EH (cell line): ENCODE data around the gene TM9SF2.

Source experiments
- DNase-seq: peaks from one replicate; pipeline ENCODE4 v3.0.0-alpha.2; 2015; ENCODE audit warnings: low read depth

TM9SF2 gene

DNA sequence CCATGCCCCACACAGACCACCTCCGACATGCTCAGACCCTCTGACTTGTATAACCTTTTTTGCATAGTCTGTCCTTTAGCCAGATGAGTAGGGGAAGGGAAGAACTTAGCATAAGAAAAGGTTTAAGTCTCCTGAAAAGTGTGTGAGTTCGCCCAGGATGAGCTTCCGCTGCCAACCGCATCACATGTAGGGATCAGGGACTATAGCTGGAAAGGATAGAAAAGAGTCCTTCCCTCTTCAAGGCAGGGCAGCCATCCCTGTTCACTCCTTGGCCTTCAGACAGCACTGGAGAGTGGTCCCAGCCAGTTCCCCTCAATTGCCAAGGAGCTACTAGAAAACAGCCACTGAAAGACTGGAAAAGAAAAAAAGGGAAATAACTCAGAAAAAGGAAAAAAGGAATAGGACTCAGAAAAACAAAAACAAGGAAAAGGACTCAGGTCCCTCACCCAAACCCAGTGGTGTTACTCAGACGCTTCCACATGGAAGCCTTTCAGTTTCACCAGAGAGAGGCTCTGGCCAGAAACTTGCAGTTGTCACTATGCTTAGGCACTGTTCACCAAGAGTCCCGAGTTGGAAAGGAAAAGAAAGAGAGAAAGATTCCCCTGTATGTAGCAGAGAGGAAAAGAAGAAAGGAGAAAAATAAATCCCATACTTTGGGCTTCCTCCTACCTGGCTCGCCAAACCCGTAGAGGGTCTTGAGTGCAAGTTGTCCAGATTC, 5.6 kb upstream of the TM9SF2 start:
- peak; percentile 6 for DNase-seq

DNA sequence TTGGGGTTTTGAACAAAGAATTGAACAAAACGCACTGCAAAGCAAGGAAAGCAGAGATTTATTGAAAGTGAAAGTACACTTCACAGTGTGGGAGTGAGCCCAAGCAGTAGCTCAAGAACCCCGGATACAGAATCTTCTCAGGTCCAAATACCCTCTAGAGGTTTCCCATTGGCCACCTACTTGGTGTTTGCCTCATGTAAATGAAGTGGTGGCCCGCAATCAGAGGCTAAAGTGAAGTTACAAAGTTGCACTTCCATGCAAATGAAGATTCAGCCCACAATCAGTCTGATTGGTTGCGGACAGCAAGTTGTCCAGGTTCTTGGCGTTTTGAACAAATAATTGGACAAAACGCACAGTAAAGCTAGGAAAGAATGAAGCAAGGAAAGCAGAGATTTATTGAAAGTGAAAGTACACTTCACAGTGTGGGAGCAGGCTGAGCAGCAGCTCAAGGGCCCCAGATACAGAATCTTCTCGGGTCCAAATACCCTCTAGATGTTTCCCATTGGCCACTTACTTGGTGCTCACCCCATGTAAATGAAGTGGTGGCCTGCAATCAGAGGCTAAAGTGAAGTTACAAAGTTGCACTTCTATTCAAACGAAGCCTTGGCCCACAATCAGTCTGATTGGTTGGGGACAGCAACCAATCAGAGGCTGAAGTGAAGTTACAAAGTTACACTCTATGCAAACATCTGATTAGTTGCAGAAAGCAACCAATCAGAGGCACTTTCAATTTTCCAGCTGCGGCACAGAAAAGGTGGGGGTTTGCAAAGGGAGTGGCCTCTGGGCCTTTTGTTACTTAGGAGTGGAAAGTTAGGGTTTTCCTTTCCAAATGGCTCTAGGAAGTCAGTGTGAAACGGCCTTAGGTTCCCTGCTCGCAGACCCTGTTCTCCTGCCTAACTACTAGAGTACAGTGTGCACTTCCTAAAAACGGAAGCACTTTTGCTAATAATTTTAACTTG, 4.8 kb upstream of the TM9SF2 start:
- DNase-seq = peak; percentile 55

DNA sequence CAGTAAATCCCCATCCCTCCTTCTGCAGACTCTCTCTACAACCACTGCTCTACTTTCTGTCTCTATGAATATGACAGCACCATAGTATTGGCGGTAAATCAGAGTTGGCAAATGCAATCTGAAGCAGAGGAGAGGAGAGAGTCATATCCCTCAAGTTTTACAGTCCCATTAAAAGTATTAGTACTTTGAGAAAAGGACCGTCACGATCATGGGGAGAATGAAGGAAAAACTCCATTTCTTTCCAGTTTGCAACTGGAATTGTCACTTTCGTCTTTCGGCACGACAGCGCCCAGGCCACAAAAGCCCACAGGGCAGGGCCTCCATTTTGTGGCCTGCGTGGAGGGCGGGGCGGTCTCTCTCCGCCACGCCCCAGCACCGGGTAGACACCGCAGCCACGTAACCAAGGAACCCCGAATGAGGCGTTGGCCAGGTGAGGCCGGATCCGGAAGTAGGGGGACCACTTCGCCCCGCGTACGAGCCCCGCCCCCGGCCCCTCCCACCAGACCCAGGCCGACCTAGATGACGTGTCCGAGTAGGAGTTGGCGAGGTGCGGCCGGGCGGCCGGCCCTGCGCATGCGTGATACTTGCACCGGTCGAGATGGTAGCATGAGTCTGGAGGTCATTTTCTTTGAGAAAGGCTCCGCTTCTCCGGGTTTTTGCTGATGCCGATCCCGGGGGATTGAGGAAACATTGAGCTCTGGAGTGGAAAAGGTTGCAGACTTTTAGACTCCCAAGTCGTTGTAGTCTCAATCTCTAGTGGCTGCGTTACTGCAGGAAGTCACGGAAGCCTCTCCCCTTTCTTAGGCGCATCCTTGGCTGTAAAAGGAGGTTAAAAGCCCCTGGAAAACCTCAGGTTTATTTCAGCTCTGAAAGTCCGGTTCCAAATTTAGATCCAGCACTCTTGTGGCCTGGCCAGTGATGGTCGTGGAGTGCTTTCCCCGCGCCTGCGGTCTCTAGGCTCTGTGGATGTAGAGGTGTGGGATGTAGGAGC, 2.8 kb upstream of the TM9SF2 start:
- DNase-seq = peak; percentile 96

DNA sequence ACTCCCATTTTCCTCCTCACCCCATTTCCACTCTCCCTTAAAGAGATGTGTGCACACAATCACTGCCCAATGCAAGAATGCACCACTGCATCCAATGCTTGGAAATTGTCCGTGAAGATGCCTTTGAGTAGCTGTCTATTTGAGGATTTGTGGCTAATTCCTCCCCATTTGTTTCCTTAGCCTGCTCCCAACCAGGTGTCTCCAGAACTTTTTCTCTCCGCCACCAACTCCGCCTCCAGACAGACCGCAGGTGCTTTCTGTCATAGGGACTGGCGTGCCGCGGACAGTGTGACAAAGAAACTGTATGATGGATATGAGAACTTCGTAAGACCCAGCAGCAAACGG, 461 bp upstream of the TM9SF2 start:
- DNase-seq = no peak

DNA sequence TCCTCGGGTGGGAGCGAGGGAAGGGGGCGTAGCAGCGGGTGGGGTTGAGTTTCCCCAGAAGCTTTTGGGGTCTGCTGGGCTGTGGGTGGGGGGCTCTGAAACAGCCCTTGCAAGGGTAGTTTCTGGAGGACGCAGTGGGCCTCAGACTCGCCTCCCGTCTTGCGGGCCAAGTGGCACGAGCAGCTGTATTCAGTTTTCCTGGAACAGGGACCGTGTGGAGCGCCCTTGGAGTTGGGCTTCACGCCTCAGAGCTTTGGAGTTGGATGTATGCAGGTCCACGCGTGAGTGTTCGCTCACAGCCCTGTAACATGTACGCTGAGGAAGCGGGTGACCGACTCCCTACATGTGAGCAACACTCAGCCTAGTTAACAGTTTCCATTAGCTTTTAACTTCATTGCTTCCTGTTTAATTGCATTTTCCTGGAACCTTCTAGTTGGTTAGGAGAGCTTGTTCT, 603 bp downstream of the TM9SF2 start:
- DNase-seq = peak; percentile 40

DNA sequence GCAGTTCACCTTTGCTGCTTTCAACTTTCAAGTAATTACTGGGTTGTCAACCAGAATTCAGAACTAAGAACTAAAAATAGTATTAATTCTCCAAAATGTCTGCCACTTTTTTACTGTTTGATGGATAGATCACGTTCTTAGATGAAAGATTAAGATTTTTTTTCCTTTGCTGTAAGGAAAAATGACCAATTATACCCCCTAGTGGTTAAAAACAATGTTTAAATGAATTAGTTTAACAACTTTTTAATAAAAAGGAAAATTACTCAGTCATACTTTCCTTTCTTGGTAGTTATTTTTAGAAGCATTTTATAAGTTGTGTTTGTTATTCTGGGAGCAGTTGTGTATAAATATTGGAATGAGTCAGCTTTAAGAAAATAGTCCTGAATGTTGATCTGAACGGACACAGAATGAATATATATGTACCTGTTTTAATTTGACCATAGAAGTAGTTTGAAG, 4.6 kb downstream of the TM9SF2 start:
- peak; percentile 39 for DNase-seq

DNA sequence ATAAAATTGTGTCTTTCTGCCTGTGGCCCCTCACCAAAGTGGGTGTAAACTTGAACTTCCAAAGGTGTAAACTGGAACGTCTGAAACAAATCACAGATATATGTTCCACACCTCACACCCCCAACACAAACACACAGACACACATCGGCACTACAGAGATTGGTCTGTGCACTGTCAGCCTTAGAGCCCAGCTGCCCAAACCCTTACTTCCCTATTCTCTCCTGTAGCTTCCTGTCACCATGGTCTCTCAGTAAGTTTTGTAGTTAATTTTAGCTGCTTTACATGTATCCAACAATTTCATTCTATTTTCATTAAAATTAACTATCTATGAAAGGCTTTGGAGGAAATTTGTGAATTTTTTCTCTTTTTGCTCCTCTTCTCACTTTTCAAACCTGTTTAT, 5.4 kb downstream of the TM9SF2 start:
- no peak for DNase-seq

DNA sequence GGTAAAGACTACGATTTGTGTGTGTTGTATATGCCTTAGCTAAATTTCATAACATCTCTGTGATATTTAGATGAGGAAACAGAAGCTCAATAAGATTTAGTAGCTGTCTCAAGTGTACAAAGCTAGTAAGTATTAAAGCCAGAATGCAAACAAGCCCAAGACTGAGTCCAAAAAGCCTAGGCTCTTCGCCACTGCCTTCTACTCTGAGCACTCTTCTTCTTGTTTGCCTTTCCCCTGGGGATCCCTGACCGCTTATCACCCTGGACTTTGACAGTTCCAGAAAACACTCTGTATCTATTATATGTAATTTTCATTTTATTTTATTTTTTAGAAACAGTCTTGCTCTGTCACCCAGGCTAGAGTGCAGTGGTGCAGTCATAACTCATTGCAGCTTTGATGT, 5.8 kb downstream of the TM9SF2 start:
- DNase-seq = no peak

DNA sequence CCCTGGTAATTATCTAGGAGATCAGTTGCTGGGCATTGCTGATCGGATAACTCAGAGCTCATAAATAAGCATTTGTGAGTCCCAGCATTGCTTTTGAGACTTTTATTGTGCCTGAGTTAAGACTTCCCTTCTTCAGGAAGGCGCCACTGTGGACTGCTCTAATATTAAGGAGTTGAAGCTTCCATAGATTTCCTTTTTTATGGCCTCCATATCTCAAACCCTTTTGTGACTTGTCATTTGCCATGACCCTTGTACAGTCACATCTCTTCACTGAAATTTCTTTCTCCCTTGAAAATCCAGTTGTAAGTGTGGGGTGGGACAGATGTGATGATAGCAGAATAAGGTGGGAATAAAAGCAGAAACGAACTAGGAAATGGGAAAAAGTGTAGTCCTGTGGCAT, 6.3 kb downstream of the TM9SF2 start:
- DNase-seq = no peak

DNA sequence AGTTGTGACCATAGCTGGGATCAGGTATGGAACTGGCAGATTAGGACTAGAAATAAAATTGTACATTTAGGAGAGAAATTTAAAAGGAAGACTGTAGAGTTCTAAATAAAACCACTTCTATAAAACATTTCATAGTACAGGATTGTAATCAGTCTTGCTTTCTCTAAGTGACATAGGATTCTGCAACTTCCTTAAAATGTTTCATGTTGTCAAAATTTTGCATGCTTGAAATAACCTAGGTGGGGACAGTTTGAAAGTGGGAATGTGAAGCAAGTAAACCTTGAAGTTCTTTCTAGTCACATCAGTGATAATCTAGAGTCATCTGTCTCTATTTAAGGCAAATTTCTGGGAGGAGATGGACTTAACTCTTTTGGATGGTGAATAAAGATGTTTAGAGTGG, 6.7 kb downstream of the TM9SF2 start:
- no peak for DNase-seq

DNA sequence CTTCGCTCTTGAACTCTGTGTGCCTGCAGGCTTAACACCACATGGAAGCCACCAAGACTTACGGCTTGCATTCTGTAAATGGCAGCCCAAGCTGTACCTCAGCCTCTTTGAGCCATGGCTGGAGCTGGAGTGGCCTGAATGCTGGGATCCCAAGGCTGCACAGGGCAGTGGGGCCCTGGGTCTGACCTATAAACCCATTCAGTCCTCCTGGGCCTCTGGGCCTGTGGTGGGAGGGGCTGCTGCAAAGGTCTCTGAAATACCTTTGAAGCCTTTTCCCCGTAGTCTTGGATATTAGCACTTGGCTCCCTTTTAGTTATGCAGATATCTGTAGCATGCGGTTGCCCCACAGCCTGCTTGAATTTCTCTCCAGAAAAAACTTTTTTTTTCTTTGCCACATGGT, 8.2 kb downstream of the TM9SF2 start:
- DNase-seq = no peak

DNA sequence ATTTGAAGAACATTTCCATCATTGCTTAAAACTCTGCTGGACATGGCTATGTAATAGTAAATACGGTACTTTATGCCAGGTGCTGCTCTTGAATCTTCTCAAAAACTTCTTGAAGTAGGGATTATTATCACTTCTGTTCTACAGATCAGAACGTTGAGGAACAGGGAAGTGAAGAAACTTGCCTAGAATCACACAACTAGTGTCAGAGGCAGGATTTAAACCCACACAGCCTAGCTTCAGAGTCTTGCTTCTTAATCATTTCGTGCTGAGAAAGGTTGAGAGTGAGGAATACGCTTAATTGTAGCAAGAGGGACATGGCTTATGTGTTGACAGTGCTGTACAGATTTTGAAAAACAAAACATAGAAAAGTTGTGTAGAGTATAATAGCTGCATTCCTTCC, 13.5 kb downstream of the TM9SF2 start:
- no peak for DNase-seq

DNA sequence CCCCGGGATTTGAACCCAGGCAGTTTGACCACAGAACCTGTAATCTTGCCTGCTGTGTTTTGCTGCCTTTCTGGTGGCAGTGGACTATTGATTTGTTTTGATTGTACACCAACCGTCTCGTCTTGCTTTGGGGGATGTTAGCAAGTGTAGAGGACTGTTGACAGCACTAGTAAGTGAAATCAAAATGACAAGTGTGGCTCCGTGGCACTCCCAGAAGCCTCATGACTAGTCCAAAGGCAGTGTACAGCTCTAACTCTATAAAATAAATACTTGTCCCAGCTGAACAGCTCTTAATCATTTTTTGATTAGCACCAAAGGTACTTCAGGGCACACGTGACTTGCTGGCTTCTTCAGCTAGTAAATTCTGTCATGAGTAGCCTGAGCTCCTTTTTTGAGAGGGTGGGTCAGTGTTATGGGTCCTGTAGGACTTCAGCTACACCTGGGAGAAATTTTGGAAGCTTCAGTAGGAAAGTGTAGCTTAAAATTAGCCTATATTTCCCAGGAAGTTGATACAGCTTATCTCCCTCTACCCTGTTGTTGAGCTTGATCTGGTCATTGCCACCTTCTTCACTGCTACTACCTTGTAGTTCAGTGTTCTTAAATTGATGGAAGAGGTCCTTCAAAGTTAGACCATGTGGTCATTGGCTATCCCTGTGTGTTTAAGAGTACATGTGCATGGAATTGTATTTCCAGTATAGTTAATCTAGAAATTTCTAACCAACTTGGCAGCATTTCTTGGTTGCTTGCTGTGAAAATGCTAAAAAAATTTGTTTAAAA, 15.1 kb downstream of the TM9SF2 start:
- no peak for DNase-seq

DNA sequence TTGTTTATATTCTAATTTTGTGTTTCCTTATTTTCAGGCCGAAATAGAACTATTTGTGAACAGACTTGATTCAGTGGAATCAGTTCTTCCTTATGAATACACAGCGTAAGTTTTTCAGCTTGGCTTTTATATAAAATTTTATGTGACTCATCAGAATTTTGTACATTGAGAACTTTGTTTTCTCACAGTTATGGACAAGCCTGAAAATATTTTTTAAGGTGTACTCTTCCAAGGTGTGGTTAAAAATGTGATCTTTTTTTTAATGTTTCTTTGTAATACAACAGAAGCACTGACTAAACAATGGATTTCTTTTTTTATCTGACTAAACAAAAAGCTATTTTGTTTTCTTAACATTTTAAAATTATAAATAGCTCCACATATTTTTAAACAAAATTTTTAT, 16.3 kb downstream of the TM9SF2 start:
- no peak for DNase-seq

DNA sequence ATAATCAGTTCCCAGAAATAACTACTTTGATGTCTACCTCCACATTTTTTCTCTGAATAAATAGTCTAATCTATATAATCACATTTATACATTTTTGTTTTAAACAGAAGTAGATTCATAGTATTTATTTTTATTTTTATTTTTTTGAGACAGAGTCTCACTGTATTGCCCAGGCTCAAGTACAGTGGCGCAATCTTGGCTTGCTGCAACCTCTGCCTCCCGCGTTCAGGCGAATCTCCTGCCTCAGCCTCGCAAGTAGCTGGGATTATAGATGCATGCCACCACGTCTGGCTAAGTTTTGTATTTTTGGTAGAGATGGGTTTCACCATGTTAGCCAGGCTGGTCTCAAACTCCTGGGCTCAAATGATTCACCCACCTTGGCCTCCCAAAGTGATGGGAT, 16.7 kb downstream of the TM9SF2 start:
- DNase-seq = no peak

DNA sequence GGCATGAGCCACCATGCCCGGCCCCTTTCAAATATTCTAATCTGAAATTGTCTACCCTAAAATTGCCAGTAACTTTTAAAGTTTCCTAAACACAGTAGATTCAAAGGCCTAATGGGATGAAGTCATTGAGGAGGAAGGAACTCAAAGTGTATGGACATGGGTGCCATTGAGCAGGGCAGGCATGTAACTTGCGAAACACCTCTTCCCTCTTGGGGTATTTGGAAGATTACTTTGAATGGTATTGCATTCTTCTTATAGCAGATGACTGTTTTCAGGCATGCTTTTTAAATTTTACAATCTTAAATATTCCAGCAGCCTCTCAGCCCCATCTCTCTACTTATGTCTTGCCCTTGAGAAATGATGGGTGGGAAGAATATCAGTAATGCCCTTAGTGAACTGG, 21.0 kb downstream of the TM9SF2 start:
- DNase-seq = peak; percentile 46

DNA sequence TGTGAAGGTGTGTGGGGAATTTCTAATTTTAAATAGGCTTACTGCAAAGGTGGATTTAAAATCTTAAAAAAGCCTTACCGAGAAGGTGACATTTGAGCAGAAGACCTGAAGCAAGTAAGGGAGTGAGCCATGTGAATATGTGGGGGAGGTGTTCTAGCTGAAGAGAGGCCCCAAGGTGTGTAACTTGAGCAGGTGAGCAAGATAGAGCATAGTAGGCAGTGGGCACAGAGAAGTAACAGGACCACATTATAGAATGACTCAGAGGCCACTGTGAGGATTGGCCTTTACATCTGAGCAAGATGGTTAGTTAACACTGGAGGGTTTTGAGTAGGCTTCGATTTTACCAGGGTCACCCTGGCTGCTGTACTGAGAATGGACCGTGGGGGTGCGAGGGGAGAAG, 22.6 kb downstream of the TM9SF2 start:
- no peak for DNase-seq

DNA sequence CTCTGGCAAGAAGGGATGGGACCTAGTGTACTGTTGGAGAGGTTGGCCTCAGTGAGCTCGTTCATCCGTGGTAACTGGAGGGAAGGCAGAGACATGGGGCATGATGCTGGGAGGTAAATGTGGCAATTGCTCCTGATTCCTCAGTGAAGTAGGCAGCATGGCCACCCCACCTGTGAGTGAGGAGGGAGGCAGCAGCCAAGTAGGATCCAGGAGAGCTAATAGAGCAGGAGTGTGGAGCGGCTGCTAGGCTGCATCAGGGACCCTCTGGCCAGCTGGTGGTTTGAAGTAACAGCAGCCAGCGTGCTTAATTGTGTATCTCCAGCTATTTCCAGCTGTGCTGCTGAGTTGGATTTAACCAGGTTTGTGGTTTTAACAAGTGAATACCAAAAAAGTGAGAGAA, 24.7 kb downstream of the TM9SF2 start:
- DNase-seq = no peak

DNA sequence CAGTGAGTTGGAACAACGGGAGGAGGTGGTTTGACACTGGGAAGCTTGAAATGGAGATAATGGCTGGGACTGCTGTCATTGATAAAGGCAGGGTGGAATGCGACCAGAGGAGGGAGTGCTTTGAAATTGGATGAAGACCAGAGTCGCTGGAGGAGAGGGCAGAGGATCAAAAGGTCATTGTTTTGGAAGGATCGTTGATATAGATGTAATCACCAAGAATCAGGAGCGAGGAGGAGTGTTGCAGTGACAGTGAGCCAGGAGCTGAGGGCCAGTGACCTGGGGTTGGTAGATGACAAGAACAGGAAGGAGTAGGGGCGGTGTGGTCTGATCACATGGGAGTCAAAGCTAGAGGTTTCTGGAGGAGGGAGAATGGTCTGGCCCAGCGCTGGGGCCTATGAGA, 25.3 kb downstream of the TM9SF2 start:
- DNase-seq = no peak

DNA sequence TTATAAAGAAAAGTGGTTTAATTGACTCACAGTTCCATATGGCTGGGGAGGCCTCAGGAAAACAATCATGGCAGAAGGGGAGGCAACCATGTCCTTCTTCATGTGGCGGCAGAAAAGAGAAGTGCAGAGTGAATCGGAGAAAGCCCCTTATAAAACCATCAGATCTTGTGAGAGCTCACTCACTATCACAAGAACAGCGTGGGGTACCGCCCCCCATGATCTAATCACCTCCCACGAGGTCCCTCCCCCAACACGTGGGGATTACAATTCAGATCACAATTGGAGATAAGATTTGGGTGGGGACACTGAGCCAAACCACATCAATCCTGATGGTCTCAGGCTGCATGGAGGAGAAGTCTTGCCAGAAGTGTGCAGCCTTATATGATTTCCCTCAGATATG, 26.0 kb downstream of the TM9SF2 start:
- DNase-seq = no peak

DNA sequence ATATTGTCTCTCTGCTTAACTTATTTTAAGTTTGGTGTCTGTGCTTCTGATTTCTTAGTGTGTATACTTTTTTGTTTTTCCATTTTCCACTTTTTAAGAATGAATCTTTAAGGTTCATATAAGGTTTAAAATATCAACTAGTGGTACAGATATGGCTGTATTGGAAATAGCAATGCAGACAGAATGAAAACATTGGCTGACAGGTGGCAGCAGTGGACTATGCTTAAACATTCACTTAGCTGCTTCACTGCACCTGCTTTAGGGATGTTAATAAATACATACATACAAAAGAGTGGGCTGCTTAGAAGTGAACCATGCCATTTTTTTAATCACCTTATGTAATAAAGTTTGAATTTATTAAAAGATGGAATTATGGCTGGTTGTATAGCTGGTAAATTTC, 27.3 kb downstream of the TM9SF2 start:
- no peak for DNase-seq
